Transverse colon (tissue), 3 donors: ENCODE results near the gene ARFGAP1.

Experiments
- EP300 ChIP-seq: sonication (generic); formaldehyde crosslinking; IDR thresholded peaks from one replicate; pipeline ENCODE4 v1.6.1; 2017; ENCODE audit warnings: antibody characterized with exemption, low read depth
- POLR2A ChIP-seq: fragments of 450-650 bp; IDR thresholded peaks from one replicate; pipeline ENCODE4 v1.6.1; 2016; ENCODE audit warnings: antibody characterized with exemption, mild to moderate bottlenecking, moderate library complexity
- TF ChIP-seq, protein P1 (sequence below), 5 experiments: fragments of 200-600 bp in 3 of 5; fragments of 450-650 bp in 2 of 5; sonication (generic) in 3 of 5; IDR thresholded peaks; 1 replicate in 2 of 5; 2 replicates in 3 of 5; pipeline ENCODE4 v1.5.1; 2016 to 2017; ENCODE audit warnings: antibody characterized with exemption in 5 of 5, inconsistent platforms in 3 of 5, mild to moderate bottlenecking in 2 of 5, moderate library complexity in 1 of 5

DNA sequence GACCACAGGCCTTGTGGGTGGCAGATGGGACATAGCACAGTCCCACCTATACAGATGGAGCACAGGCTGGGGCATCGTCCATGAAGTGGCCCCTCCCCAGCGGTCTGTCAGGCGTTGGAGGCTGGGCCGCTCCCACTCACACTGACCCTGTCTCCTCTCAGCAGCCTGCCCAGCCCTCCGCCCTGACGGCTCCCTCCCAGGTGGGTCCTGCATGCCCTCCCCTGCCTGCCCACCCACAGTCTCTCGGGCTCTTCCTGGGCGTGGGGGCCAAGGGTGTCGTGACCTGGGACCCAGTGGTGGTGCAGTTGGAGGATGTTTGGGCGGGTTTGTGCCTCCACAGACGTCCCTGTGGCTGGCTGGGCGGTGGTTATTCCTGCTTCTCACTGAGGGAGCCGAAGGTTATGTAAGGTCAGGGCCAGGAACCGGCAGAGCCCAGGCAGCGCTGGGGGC is 42.7 kb downstream of the ARFGAP1 start:
- TF ChIP-seq, protein P1, sequence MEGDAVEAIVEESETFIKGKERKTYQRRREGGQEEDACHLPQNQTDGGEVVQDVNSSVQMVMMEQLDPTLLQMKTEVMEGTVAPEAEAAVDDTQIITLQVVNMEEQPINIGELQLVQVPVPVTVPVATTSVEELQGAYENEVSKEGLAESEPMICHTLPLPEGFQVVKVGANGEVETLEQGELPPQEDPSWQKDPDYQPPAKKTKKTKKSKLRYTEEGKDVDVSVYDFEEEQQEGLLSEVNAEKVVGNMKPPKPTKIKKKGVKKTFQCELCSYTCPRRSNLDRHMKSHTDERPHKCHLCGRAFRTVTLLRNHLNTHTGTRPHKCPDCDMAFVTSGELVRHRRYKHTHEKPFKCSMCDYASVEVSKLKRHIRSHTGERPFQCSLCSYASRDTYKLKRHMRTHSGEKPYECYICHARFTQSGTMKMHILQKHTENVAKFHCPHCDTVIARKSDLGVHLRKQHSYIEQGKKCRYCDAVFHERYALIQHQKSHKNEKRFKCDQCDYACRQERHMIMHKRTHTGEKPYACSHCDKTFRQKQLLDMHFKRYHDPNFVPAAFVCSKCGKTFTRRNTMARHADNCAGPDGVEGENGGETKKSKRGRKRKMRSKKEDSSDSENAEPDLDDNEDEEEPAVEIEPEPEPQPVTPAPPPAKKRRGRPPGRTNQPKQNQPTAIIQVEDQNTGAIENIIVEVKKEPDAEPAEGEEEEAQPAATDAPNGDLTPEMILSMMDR (IDR thresholded peaks at IDR 0.05) = no peak
- TF ChIP-seq POLR2A = no peak
- no peak for TF ChIP-seq EP300
